HG03066 (cell line): ENCODE data around the gene CHFR.
A peak's percentile ranks its signal among the peaks of the same experiment; 100 is the strongest.
"Not testable (repeated sequence)": the region's sequence is repeated elsewhere in the genome, so short reads cannot be mapped to it uniquely, and the experiment has no call there.

Source experiments
- ATAC-seq: cut with Tn5 transposase; IDR thresholded peaks from one replicate; pipeline ENCODE4 v1.9.1; 2021; ENCODE audit warnings: low read depth; ENCODE audit not compliant: unreplicated experiment

Gene CHFR

DNA sequence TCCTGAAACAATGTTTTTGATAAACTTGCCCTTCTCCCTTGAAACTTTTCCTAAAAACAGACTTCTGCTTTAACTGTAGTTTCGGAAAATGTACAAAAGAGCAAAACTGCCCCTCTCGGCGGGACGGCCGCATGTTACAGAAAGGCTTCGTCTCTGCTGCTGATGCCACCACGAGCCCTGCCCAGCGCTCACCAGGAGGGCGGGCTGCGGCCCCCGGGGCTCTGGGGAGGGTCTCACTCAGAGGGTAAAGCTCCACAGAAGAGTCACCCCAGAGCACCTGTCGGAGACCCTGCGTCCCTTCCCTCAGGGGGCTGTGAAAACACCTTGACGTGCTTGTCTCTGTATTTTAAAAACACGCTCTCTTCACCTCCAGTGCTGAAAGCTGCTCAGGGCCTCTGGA, 46.3 kb downstream of the CHFR start:
- ATAC-seq: no peak

DNA sequence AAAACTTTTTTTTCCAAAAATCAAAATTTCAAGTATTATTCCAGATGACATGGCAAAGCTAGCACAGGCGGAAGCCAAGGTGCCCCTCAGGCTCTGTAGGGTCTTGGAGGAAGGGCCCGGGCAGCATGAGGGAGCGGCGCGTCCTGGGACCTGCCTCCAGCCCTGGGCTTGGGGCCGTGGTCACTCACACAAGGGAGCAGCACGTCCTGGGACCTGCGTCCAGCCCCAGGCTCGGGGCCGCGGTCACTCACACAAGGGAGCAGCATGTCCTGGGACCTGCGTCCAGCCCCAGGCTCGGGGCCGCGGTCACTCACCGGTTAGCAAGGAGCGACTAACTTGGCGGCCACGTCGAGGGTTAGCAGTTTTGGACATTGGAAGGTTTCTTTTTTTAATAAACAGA, 46.9 kb downstream of the CHFR start:
- ATAC-seq: no peak

DNA sequence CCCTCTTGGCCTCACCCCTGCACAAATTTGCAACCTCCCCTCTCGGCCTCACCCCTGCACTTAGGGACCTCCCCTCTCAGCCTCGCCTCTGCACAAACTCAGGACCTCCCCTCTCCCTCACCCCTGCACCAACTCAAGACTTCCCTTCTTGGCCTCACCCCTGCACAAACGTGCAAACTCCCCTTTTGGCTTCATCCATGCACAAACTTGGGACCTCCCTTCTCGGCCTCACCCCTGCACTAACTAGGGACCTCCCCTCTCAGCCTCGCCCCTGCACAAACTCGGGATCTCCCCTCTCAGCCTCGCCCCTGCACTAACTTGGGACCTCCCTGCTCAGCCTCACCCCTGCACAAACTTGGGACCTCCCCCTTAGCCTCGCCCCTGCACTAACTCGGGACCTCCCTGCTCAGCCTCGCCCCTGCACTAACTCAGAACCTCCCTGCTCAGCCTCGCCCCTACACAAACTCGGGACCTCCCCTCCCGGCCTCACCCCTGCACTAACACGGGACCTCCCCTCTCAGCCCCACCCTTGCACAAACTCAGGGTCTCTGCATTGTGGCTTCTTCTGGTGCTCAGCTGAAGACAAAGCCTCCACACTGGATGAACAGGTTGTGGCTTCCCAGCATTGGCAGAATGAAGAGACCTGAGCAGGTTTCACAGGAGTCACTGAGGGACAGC, 47.7 kb downstream of the CHFR start:
- ATAC-seq: no peak

DNA sequence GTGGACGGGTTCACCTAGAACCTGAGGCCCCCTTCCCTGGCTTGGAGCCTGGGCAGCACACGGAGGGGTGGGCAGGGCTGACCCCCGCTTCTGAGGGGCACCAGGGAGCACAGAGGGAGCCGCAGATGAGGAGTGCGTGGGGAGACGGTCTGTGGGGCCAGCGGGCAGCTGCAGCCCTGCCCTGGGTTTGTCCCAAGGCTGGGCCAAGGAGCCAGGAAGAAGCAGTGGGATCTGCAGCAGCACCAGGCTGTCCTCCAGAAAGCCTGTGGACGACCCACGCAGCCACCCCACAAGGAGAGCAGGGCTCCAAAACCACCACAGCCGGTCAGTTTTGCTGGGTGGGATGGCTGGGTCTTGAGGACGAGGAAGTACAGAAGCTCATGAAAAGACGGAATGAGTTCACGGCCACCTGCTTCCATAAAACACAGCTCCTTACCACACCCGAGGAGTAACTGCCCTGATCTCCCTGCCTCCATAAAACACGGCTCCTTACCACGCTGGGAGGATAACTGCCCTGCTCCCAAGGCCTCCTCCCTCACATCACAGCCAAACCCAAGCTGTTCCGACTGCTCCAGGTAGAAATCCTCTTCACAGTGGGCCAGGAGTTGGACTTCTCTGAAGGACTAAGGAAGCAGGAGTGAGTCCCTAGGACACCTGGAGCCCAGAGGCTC, 48.9 kb downstream of the CHFR start:
- ATAC-seq: no peak

DNA sequence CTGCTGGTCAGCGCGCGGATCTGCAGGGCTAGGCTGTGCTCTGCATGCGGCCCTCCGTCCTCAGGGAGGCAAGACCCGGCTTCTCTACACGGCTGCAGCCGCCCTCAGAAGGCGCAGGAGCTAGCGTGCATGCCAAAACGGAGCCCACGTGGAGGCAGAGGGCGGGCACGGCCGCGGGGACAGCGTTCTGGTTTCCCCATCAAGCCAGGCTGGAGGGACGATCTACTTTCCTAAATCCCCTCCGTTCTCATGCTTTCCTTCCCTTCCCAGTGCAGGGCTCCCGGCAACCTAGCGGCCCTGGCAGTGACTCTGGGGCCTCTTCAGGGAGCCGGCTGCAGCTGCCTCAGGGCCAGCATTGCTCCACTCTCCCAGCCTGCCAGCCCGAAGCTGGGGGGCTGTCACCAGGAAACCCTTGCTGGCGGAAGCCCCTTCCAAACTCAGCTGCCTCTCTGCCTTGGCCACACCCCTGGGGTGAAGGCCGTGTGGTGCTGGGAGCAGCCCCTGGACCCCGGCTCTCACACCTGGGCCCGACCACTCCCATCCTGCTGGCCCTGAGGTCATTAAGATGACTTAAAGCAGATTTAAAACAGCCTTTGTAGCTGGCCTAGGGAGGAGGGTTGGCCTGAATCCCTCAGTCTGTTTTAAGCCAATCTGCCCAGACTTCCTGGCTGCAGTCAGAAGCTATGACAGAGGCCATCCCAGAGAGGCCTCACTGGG, 49.6 kb downstream of the CHFR start:
- no peak for ATAC-seq

DNA sequence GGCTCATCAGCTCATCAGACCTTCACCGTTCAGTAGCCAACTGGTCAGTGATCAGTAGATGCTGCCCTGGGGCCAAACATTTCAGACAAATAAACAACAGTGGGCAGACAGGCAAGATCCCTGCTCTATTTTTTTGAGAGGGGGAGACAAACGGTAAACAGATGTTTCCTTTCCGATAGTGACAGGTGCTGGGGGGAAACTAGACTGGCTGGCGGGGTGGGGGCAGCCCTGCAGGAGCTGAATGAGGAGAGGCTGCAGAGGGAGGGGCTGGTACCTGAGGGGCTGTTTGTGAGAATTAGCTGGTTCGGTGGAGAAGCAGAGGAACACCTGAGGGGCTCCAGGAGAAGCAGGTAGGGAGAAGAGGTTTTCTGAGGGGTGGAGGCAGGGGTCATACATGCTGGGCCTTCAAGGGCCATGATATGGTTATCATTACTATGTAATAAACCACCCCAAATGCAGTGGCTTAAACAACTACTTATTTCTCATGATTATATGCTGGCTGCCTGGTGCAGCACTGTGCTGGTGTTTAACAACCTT, 50.5 kb downstream of the CHFR start:
- ATAC-seq: no peak

DNA sequence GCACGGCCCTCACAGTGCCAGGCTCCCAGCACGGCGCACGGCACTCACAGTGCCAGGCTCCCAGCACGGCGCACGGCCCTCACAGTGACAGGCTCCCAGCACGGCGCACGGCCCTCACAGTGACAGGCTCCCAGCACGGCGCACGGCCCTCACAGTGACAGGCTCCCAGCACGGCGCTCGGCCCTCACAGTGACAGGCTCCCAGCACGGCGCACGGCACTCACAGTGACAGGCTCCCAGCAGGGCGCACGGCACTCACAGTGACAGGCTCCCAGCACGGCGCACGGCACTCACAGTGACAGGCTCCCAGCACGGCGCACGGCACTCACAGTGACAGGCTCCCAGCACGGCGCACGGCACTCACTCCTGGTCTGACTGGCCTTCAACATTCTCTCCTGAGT, 51.2 kb downstream of the CHFR start:
- ATAC-seq: not testable (repeated sequence)

DNA sequence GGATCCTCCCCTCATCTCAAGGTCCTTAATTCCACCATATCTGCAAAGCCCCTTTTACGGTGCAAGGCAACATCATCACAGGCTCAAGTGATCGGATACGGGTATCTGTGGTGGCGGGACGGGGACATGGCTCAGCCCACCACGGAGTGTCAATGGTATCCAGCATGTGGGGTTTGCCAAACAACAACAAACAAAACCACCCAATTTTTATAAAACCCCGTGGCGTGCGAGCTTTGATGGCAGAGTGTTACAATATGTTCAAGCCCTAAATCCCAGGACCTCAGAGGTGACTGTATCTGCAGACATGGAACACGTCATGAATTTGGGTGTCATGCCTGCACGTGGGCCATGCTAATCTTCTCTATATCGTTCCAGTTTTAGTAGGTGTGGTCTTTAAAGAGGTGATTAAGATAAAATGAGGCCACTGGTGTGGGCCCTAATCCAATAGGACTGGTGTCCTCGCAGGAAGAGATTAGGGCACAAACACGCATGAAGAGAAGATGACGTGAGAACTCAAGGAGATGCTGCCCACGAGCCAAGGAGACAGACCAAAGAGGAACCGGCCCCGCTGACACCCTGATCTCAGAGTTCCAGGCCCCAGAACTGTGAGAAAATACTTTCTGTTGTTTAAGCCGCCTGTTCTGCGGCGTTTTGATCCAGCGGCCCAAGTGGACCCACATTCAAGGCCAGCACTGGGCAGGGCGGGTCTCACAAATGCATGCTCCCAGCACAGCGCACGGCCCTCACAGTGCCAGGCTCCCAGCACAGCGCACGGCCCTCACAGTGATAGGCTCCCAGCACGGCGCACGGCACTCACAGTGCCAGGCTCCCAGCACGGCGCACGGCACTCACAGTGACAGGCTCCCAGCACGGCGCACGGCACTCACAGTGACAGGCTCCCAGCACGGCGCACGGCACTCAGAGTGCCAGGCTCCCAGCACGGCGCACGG, 52.1 kb downstream of the CHFR start:
- ATAC-seq: no peak

DNA sequence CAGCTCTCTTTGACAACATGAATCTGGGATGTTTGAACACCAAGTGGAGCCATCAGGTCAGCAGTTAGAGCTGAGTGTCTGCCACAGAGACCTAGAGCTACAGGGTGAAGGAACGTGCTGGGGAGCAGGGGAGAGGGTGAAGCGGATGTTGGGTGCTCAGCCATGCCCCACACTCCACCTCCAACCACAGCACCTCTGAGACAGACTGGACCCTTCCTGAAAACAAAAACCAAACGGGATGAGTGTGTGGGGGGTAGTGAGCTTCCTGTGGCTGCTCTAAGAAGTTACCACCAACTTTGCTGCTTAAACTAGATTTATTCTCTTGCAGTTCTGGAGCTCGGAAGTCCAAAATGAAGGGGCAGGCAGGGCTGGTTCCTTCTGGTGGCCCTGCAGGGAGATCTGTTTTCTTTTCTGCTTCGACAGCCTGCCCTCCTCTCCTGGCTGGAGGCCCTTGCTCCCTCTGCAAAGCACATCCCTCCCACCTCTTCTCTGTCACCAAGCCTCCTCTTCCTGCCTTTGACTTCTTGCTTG, 53.2 kb downstream of the CHFR start:
- no peak for ATAC-seq

DNA sequence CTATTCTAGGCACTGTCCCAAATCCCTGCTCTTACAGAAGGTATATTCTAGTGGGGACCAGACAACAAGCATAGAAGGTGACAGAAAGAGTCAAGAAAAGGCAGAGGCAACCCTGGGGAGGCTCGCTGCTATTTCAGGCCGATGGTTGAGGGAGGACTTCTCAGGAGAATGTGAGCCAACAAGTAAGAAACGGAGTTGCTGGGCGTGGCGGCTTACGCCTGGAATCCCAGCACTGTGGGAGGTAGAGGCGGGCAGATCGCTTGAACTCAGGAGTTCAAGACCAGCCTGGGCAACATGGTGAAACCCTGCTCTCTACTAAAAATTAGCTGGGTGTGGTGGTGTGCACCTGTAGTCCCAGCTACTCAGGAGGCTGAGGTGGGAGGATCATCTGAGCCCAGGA, 54.1 kb downstream of the CHFR start:
- no peak for ATAC-seq

DNA sequence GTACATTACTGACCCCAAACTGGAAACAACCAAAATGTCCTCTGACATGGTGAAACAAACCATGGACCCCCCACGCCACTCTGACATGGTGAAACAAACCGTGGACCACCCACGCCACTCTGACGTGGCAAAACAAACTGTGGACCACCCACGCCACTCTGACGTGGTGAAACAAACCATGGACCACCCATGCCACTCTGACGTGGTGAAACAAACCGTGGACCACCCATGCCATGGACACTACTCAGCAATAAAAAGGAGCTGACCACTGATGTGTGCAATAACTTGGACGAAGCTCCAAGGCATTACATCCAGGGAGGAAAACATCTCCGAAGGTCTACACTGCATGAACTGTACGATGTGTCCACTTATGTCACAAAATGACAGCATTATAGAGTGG, 55.6 kb downstream of the CHFR start:
- ATAC-seq: no peak

DNA sequence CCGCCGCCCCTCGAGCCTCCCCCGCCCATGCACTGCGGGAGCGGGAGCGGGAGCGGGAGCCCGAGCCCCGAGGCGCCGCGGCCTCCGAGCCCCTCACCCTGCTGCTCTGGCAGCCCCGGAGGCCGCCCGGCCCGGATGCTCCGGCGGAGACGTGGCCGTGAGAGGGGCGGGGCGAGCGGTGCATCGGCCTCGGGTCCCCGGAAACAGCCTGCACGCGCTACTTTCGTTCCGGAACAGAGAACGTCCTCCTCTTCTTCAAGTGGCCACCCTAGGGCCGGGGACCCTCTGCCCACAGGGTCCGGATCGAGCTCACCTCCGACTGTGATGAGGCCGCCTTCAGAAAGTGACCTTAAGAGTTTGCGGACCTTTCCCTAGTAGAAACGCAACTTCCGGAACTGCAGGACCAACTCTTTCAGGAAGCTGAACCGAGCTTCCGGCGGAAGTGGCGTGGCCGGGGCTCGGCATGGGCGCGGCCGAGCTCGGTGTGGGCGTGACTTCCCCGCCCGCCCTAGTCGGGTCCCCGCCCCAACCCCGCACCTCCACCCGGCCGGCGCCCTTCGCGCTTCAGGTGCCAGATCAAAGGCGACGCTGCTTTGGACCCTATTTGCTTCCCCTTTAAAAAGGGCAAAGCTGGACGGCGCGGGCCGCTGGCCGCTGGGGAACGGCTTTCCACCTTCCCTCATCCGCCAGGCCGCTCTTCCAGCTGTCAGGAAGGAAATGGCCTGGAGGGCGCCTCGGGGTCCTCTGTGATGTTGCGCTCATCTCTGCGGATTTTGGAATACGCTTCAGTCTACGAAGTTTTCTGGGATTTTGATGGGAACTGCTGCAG, 58.5 kb downstream of the CHFR start, which contains the start of gene GOLGA3:
Gene GOLGA3 (minus strand): TSS at position 164 of the 829 bp plus-strand sequence. CDS start 6,741 bp downstream, outside the sequence.
- peak; percentile 93 for ATAC-seq

DNA sequence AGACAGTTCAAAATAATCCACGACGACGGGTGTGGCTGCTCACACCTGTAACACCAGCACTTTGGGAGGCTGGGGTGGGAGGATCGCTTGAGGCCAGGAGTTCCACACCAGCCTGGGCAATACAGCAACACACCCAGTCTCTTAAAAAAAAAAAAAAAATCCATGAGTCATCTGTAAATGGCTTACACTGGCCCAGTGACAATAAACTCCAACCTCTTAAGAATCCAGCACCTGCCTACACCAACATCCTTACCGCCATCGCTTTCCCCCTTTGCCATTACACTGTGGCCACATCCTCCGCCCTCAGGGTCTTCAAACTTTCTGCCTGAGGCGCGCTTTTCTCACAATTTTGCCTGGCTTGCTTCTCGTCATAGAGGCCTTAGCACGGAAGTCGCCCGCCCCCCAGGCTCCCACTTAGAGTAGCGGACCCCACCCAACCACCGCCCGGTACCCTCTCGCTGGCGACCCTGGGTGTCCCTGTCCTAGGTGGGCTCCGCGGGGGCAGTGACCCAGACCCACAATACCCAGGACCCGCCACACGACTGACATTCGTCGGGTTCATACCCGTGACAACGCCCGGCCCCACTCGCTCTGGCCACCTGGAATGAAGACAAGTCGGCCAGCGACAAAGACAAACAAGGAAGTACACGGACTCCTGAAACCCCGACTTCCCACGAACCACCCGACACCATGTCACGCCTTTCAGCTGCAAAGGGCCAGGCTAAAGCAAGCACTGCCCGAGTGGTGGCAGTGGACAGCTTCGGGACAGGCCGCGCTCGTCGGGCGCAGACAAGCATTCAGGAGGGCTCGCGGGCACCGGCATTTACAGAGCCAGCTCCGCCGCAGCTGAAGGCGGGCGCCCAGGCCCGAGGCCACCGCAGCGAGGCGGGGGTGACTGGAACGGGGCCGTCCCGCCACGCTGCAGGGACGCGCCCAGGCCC, 59.4 kb downstream of the CHFR start:
- peak; percentile 27 for ATAC-seq

DNA sequence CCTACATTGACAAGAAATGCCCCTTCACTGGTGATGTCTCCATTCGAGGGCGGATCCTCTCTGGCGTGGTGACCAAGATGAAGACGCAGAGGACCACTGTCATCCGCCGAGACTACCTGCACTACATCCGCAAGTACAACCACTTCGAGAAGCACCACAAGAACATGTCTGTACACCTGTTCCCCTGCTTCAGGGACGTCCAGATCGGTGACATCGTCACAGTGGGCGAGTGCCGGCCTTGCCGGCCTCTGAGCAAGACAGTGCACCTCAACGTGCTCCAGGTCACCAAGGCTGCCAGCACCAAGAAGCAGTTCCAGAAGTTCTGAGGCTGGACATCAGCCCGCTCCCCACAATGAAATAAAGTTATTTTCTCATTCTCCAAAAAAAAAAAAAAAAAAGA, 61.5 kb downstream of the CHFR start:
- ATAC-seq: no peak

DNA sequence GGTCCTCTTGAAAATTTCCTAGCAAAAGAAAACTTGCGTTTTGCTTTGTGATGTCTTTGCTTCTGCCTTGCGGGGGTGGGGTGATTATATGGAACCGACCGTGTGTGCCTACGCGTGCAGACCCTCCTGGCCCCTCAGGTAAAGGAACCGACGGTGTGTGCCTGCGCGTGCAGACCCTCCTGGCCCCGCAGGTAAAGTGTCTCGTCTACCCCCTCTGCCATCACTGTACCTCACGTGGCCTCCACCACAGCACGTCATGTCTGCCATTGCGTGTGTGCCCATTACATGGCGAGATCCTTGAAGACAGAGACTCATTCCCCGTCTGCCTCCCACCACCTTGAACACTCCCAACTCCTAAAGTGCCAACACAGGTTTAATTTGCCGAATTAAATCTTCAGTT, 62.3 kb downstream of the CHFR start:
- ATAC-seq: no peak

DNA sequence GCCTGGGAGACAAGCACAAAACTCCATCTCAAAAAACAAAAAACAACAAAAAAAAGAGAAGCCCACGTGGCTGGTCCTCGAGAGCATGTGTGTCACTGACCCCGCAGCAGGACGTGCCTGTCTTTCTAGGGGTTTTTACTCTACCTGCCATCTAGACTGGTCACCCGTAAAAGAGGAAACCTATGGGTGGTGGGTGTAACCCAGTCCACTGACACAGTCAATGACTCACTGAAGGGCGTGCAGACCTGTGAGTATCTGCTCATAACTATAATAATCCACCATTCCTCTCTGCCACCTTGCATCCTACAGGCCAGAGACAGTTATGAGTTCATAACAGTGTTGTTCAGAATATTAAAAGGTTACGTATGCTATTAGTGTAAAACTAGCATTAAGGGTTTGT, 63.4 kb downstream of the CHFR start:
- no peak for ATAC-seq

DNA sequence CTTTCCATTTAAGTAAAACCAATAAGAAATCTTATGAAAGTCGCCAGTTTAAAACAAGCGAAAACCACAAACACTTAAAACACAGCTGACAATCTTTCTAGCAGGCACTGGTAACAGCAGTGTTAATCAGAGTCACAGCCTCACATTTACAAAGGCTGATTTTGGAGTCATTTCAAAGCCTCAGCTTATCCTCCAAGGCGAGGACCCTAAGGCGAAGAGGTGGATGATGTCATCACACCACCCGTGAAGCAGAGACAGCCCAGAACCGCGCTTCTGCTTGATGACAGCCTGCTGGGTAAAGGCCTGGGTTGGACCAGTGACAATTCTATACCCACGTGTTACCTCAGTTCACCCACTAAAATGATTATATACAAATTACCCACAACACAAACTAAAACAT, 68.8 kb downstream of the CHFR start:
- no peak for ATAC-seq

DNA sequence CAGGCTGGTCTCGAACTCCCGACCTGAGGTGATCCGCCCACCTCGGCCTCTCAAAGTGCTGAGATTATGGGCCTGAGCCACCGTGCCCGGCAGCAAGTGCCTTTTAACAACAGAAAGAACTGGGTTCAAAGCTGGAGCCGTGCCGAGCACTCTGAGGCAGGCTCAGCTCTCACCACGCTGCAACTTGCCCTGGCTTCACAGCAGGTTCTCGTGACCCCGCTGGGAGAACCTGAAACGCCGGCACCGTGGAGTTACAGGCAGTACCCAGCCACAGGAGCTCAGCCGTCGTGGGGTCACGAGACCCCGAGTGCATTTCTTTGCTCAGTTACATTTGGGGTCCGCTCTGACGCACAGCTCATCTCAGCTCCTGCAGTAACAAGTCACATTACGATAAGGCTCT, 73.2 kb downstream of the CHFR start:
- ATAC-seq: no peak
